Mesenchymal stem cell (in vitro differentiated cells and primary cell): ENCODE measurements around the gene CDKN2B-AS1.

Experiments
- DNase-seq: peaks from one replicate; pipeline ENCODE4 v3.0.0-alpha.2; 2013
- H2AFZ ChIP-seq: one replicate; pipeline ENCODE4 v1.6.1; 2013; ENCODE audit warnings: low read depth, mild to moderate bottlenecking, control low read depth, inconsistent platforms, low read length, moderate library complexity
- H2AK5ac ChIP-seq: 2 replicates; pipeline ENCODE4 v1.6.1; 2013; ENCODE audit warnings: low read length, moderate library complexity, mild to moderate bottlenecking, inconsistent platforms; ENCODE audit not compliant: severe bottlenecking
- H2BK120ac ChIP-seq: one replicate; pipeline ENCODE4 v1.6.1; 2013; ENCODE audit warnings: low read depth, mild to moderate bottlenecking, inconsistent platforms, low read length, moderate library complexity
- H2BK12ac ChIP-seq, 2 experiments: one replicate each; pipeline ENCODE4 v1.6.1; 2013; ENCODE audit warnings: inconsistent platforms in 2 of 2, low read length in 2 of 2, mild to moderate bottlenecking in 2 of 2, moderate library complexity in 2 of 2, control low read depth in 1 of 2
- H2BK15ac ChIP-seq: one replicate; pipeline ENCODE4 v1.6.1; 2013; ENCODE audit warnings: mild to moderate bottlenecking, low read depth, inconsistent platforms; ENCODE audit not compliant: poor library complexity, severe bottlenecking
- H2BK5ac ChIP-seq: 2 replicates; pipeline ENCODE4 v1.6.1; 2013; ENCODE audit warnings: low read depth, mild to moderate bottlenecking, low read length, control low read depth, inconsistent platforms; ENCODE audit not compliant: poor library complexity, severe bottlenecking
- H3K14ac ChIP-seq, 2 experiments: one replicate each; pipeline ENCODE4 v1.6.1; 2013; ENCODE audit warnings: inconsistent platforms in 2 of 2, low read length in 2 of 2, control low read depth in 1 of 2, mild to moderate bottlenecking in 1 of 2, moderate library complexity in 1 of 2
- H3K18ac ChIP-seq, 2 experiments: one replicate each; pipeline ENCODE4 v1.6.1; 2013; ENCODE audit warnings: inconsistent platforms in 2 of 2, low read length in 2 of 2, control low read depth in 1 of 2, low read depth in 1 of 2, mild to moderate bottlenecking in 1 of 2
- H3K23ac ChIP-seq, 2 experiments: one replicate each; pipeline ENCODE4 v1.6.1; 2013; ENCODE audit warnings: inconsistent platforms in 2 of 2, low read length in 2 of 2, mild to moderate bottlenecking in 2 of 2, moderate library complexity in 2 of 2, control low read depth in 1 of 2
- H3K27ac ChIP-seq: 2 replicates; pipeline ENCODE4 v1.5.1; 2013; ENCODE audit warnings: mild to moderate bottlenecking, moderate library complexity, low read length, control low read depth, inconsistent platforms; ENCODE audit not compliant: poor library complexity, severe bottlenecking
- H3K27me3 ChIP-seq, 2 experiments: 2 replicates each; pipeline versions ENCODE4 v1.6.1 to v1.7.0; 2013; ENCODE audit warnings: low read length in 2 of 2, mild to moderate bottlenecking in 2 of 2, moderate library complexity in 2 of 2, control low read depth in 1 of 2, inconsistent platforms in 1 of 2; ENCODE audit not compliant: control insufficient read depth in 1 of 2, insufficient read depth in 1 of 2
- H3K36me3 ChIP-seq, 2 experiments: 2 replicates each; pipeline versions ENCODE4 v1.6.1 to v1.7.0; 2013; ENCODE audit warnings: low read length in 2 of 2, control low read depth in 1 of 2, inconsistent platforms in 1 of 2, low read depth in 1 of 2, mild to moderate bottlenecking in 1 of 2; ENCODE audit not compliant: insufficient read depth in 2 of 2, control insufficient read depth in 1 of 2
- H3K4ac ChIP-seq, 2 experiments: one replicate each; pipeline ENCODE4 v1.6.1; 2013; ENCODE audit warnings: inconsistent platforms in 2 of 2, low read length in 2 of 2, mild to moderate bottlenecking in 2 of 2, moderate library complexity in 2 of 2, control low read depth in 1 of 2, low read depth in 1 of 2
- H3K4me1 ChIP-seq: 2 replicates; pipeline ENCODE4 v1.6.1; 2013; ENCODE audit warnings: low read depth, low read length, control low read depth; ENCODE audit not compliant: control insufficient read depth, insufficient read depth
- H3K4me2 ChIP-seq: 2 replicates; pipeline ENCODE4 v1.6.1; 2013; ENCODE audit warnings: low read length, mild to moderate bottlenecking, inconsistent platforms; ENCODE audit not compliant: poor library complexity, severe bottlenecking
- H3K4me3 ChIP-seq, 2 experiments: 2 replicates each; pipeline versions ENCODE4 v1.5.1 to v1.7.0; 2013; ENCODE audit warnings: low read length in 2 of 2, mild to moderate bottlenecking in 2 of 2, control low read depth in 1 of 2, low read depth in 1 of 2; ENCODE audit not compliant: insufficient read depth in 1 of 2
- H3K79me1 ChIP-seq: replicated peaks from 2 replicates; pipeline ENCODE4 v1.6.1; 2013; ENCODE audit warnings: mild to moderate bottlenecking, control low read depth, low read length, inconsistent platforms; ENCODE audit not compliant: poor library complexity, severe bottlenecking
- H3K9ac ChIP-seq: 2 replicates; pipeline ENCODE4 v1.7.0; 2013; ENCODE audit warnings: mild to moderate bottlenecking, low read length, moderate library complexity
- H3K9me3 ChIP-seq: 2 replicates; pipeline ENCODE4 v1.7.0; 2013; ENCODE audit warnings: mild to moderate bottlenecking, low read length; ENCODE audit not compliant: control insufficient read depth
- H4K8ac ChIP-seq: one replicate; pipeline ENCODE4 v1.6.1; 2013; ENCODE audit warnings: inconsistent platforms, mild to moderate bottlenecking, low read length, moderate library complexity
- H4K91ac ChIP-seq: one replicate; pipeline ENCODE4 v1.6.1; 2013; ENCODE audit warnings: mild to moderate bottlenecking, low read length, inconsistent platforms
- WGBS: methylation state at CpG from one replicate; pipeline ENCODE4 v1.1.7; 2013; ENCODE audit warnings: mixed read lengths; 5-methylcytosine and 5-hydroxymethylcytosine counted together

CDKN2B-AS1 gene

GRCh38 chr9:22041775-22042174 lies 47.2 kb downstream of the CDKN2B-AS1 start:
- Histone ChIP-seq H4K91ac (no peak overlapping the region), H2BK5ac (no peak overlapping the region), H3K4ac (no peak overlapping the region), H2BK15ac (no peak overlapping the region), H2BK120ac (no peak overlapping the region), H3K27me3 (no peaks in the 10 kb centered on the region), H3K4me3 (no peak overlapping the region), H2BK12ac (peak overlapping the region; percentile 29 to 92), H3K23ac (no peak overlapping the region), H3K36me3 (no peaks in the 10 kb centered on the region), H2AFZ (no peak overlapping the region), H2AK5ac (no peak overlapping the region), H3K27ac (no peak overlapping the region), H4K8ac (no peak overlapping the region), H3K4me2 (no peak overlapping the region), H3K4me1 (no peaks in the 10 kb centered on the region), H3K18ac (no peak overlapping the region), H3K9me3 (no peaks in the 10 kb centered on the region), H3K79me1 (no peaks in the 10 kb centered on the region), H3K9ac (peak overlapping the region; percentile 53), H3K14ac (no peak overlapping the region)
- WGBS: 86% methylated on average over 1 of the region's 1 CpG
- DNase-seq: no peak

- no peak for DNase-seq
- Histone ChIP-seq H4K8ac (no peak overlapping the region), H3K27me3 (no peaks in the 10 kb centered on the region), H2BK12ac (no peak overlapping the region), H4K91ac (no peak overlapping the region), H2BK5ac (no peak overlapping the region), H3K4me1 (no peaks in the 10 kb centered on the region), H2AK5ac (no peak overlapping the region), H3K9me3 (no peaks in the 10 kb centered on the region), H3K4ac (no peak overlapping the region), H3K23ac (no peak overlapping the region), H3K27ac (no peak overlapping the region), H3K4me3 (no peak overlapping the region), H3K9ac (no peak overlapping the region), H3K4me2 (no peak overlapping the region), H3K79me1 (no peaks in the 10 kb centered on the region), H2BK15ac (no peak overlapping the region), H3K14ac (no peak overlapping the region), H2AFZ (no peak overlapping the region), H3K36me3 (no peaks in the 10 kb centered on the region), H3K18ac (no peak overlapping the region), H2BK120ac (no peak overlapping the region)
- no CpG with 5 or more reads among the region's 3 CpGs for WGBS
Measured at GRCh38 chr9:22043928-22044327, 49.3 kb downstream of the CDKN2B-AS1 start.

GRCh38 chr9:22044583-22044982 lies 50.0 kb downstream of the CDKN2B-AS1 start:
- peak; percentile 55 for DNase-seq
- Histone ChIP-seq H4K8ac (no peak overlapping the region), H3K4me3 (no peak overlapping the region), H3K14ac (no peak overlapping the region), H3K4ac (no peak overlapping the region), H3K79me1 (no peaks in the 10 kb centered on the region), H2BK12ac (no peak overlapping the region), H3K9me3 (no peaks in the 10 kb centered on the region), H3K18ac (no peak overlapping the region), H3K36me3 (no peaks in the 10 kb centered on the region), H2AFZ (no peak overlapping the region), H3K9ac (no peak overlapping the region), H2AK5ac (no peak overlapping the region), H3K23ac (no peak overlapping the region), H3K4me2 (no peak overlapping the region), H4K91ac (no peak overlapping the region), H2BK5ac (no peak overlapping the region), H3K27ac (no peak overlapping the region), H3K27me3 (no peaks in the 10 kb centered on the region), H2BK15ac (no peak overlapping the region), H2BK120ac (no peak overlapping the region), H3K4me1 (no peaks in the 10 kb centered on the region)

- H4K91ac ChIP-seq: no peak overlapping the region
- H3K18ac ChIP-seq: no peak overlapping the region
- H3K9ac ChIP-seq: no peak overlapping the region
- no peak overlapping the region for H3K23ac ChIP-seq
- no peak overlapping the region for H2BK120ac ChIP-seq
- H3K27me3 ChIP-seq: no peaks in the 10 kb centered on the region
- no peak overlapping the region for H3K4ac ChIP-seq
- H2BK5ac ChIP-seq: no peak overlapping the region
- H2BK15ac ChIP-seq: no peak overlapping the region
- H3K4me3 ChIP-seq: no peak overlapping the region
- H3K79me1 ChIP-seq: no peaks in the 10 kb centered on the region
- H3K14ac ChIP-seq: no peak overlapping the region
- no peak for DNase-seq
- H4K8ac ChIP-seq: no peak overlapping the region
- H3K9me3 ChIP-seq: no peaks in the 10 kb centered on the region
- no peak overlapping the region for H2AK5ac ChIP-seq
- H3K36me3 ChIP-seq: no peaks in the 10 kb centered on the region
- no peak overlapping the region for H2AFZ ChIP-seq
- no peak overlapping the region for H3K27ac ChIP-seq
- no peaks in the 10 kb centered on the region for H3K4me1 ChIP-seq
- H2BK12ac ChIP-seq: no peak overlapping the region
- H3K4me2 ChIP-seq: no peak overlapping the region
Measured at GRCh38 chr9:22045423-22045822, 50.8 kb downstream of the CDKN2B-AS1 start.
